Left ventricle myocardium superior (tissue), 1 donor: Measurements from ENCODE around the gene LYPLAL1. TPM values are rescaled to one million over a fixed set of nuclear protein-coding genes. Genes with fewer than 3 reads are reported as not detected.
A peak's percentile ranks its signal among the peaks of the same experiment; 100 is the strongest.

ENCODE experiments used
- ATAC-seq: fragments of 200-7000 bp; cut with Tn5 transposase; one replicate; pipeline ENCODE4 v1.9.1; 2020; ENCODE audit warnings: mild to moderate bottlenecking, moderate library complexity
- DNase-seq: peaks from one replicate; pipeline ENCODE4 v3.0.0-alpha.2; 2020
- intact Hi-C: fragments of 100-400 bp; cut with micrococcal nuclease; formaldehyde crosslinking; loops from one replicate; pipeline ENCODE4 v1.11.0; 2022
- long read RNA-seq: library from polyadenylated mRNA; unstranded; transcript quantifications from one replicate; pipeline ENCODE4 v2.0.0, GENCODE V29; 2021
- total RNA-seq: library from RNA; stranded (reverse); fragmentation: NEBNext Ultra II Directional; extraction: Animal tissue kit (Norgen Biotek cat#: 25700); gene quantifications from one replicate; pipeline ENCODE4 v1.2.1, GENCODE V29; 2021
- donor health status: DM: no; HTN: yes; CAD: no; lungs with severe emphysema.

LYPLAL1 gene
- 63.7 TPM for total RNA-seq
- long read RNA-seq, transcript LYPLAL1-202 (5 exons, 1,898 nt): major isoform, 45 of 65 reads
- long read RNA-seq, transcript LYPLAL1-211 (5 exons, 2,169 nt): minor isoform, 11 of 65 reads
- long read RNA-seq, partial matches to known transcripts: 2 of 65 reads
- long read RNA-seq, other reads (novel, unspliced or antisense): 4 of 65 reads

- peak; percentile 97 for DNase-seq
- intact Hi-C loops: no loop called here
- peak; percentile 94 for ATAC-seq
Observed at GRCh38 chr1:219173758-219174459, at the start of gene LYPLAL1. Gene LYPLAL1 (plus strand): TSS chr1:219173878. CDS start chr1:219173891, 13 bp downstream.

- intact Hi-C loops: no loop called here
- no peak for ATAC-seq
- DNase-seq: no peak
Observed at GRCh38 chr1:219124163-219124562, 49.5 kb upstream of the LYPLAL1 start.

- no peak for DNase-seq
Observed at GRCh38 chr1:219125342-219125741, 48.3 kb upstream of the LYPLAL1 start.

GRCh38 chr1:219126377-219126776, 47.3 kb upstream of the LYPLAL1 start:
- ATAC-seq: peak; percentile 82
- no peak for DNase-seq
- intact Hi-C loops: no loop called here

More at GRCh38 chr1:219125342-219125741, 48.3 kb upstream of the LYPLAL1 start:
- intact Hi-C loops: no loop called here
- no peak for ATAC-seq

- ATAC-seq: no peak
- intact Hi-C loops: no loop called here
- no peak for DNase-seq
Observed at GRCh38 chr1:219128957-219129356, 44.7 kb upstream of the LYPLAL1 start.

GRCh38 chr1:219130366-219130935, 43.2 kb upstream of the LYPLAL1 start:
- ATAC-seq (no peak), DNase-seq (no peak)
- intact Hi-C loops: no loop called here

GRCh38 chr1:219132939-219133338, 40.7 kb upstream of the LYPLAL1 start:
- DNase-seq (no peak), ATAC-seq (no peak)
- intact Hi-C loops: no loop called here

- intact Hi-C loops: no loop called here
- DNase-seq (no peak), ATAC-seq (no peak)
Observed at GRCh38 chr1:219138747-219139146, 34.9 kb upstream of the LYPLAL1 start.

- intact Hi-C loops: no loop called here
- ATAC-seq: no peak
- no peak for DNase-seq
Observed at GRCh38 chr1:219140303-219140877, 33.3 kb upstream of the LYPLAL1 start.

GRCh38 chr1:219143735-219144134, 29.9 kb upstream of the LYPLAL1 start:
- no peak for ATAC-seq
- DNase-seq: no peak
- intact Hi-C loops: no loop called here

- DNase-seq (no peak), ATAC-seq (no peak)
- intact Hi-C loops: no loop called here
Observed at GRCh38 chr1:219144658-219145315, 28.9 kb upstream of the LYPLAL1 start.

GRCh38 chr1:219147571-219148019, 26.1 kb upstream of the LYPLAL1 start:
- intact Hi-C loops: no loop called here
- ATAC-seq: no peak
- DNase-seq: no peak

- ATAC-seq: no peak
- no peak for DNase-seq
- intact Hi-C loops: no loop called here
Observed at GRCh38 chr1:219149009-219149577, 24.6 kb upstream of the LYPLAL1 start.

GRCh38 chr1:219149953-219150352, 23.7 kb upstream of the LYPLAL1 start:
- DNase-seq (no peak), ATAC-seq (no peak)
- intact Hi-C loops: no loop called here

- no peak for DNase-seq
- ATAC-seq: no peak
- intact Hi-C loops: no loop called here
Observed at GRCh38 chr1:219150913-219151312, 22.8 kb upstream of the LYPLAL1 start.

- ATAC-seq (no peak), DNase-seq (no peak)
- intact Hi-C loops: no loop called here
Observed at GRCh38 chr1:219151467-219151866, 22.2 kb upstream of the LYPLAL1 start.

- ATAC-seq (no peak), DNase-seq (no peak)
- intact Hi-C loops: no loop called here
Observed at GRCh38 chr1:219152751-219153150, 20.9 kb upstream of the LYPLAL1 start.

- intact Hi-C loops: no loop called here
- DNase-seq: no peak
- ATAC-seq: no peak
Observed at GRCh38 chr1:219153723-219154122, 20.0 kb upstream of the LYPLAL1 start.

- intact Hi-C loops: no loop called here
- DNase-seq (peak; percentile 25), ATAC-seq (peak; percentile 81)
Observed at GRCh38 chr1:219155135-219155534, 18.5 kb upstream of the LYPLAL1 start.
